Ascending aorta (tissue), 2 donors: ENCODE data around the gene SAP30BP. TPM values are rescaled to one million over a fixed set of nuclear protein-coding genes. Genes with fewer than 3 reads are reported as not detected.

Source experiments
- DNase-seq, 2 donors: peaks; one replicate each; pipeline ENCODE4 v3.0.0-alpha.2; 2019; ENCODE audit warnings: low spot score in 2 of 2
- H3K27ac ChIP-seq, 2 donors: fragments of 200-600 bp; sonication (generic); one replicate each; pipeline ENCODE4 v1.5.1; 2016 to 2017; ENCODE audit warnings: mild to moderate bottlenecking in 1 of 2
- H3K27me3 ChIP-seq: fragments of 200-600 bp; sonication (generic); one replicate; pipeline ENCODE4 v1.5.1; 2017
- H3K36me3 ChIP-seq, 2 donors: fragments of 200-600 bp; sonication (generic); one replicate each; pipeline ENCODE4 v1.5.1; 2016
- H3K4me1 ChIP-seq, 2 donors: fragments of 200-600 bp; sonication (generic); one replicate each; pipeline ENCODE4 v1.5.1; 2016 to 2017; ENCODE audit warnings: mild to moderate bottlenecking in 1 of 2
- H3K4me3 ChIP-seq, 2 donors: fragments of 200-600 bp; sonication (generic); one replicate each; pipeline ENCODE4 v1.5.1; 2016 to 2017; ENCODE audit warnings: mild to moderate bottlenecking in 1 of 2
- H3K9me3 ChIP-seq, 2 donors: fragments of 200-600 bp; sonication (generic); one replicate each; pipeline ENCODE4 v1.5.1; 2016
- intact Hi-C: fragments of 100-400 bp; cut with DNase I; formaldehyde crosslinking; loops from one replicate; pipeline ENCODE4 v1.15.1; 2023
- total RNA-seq: library from RNA; depleted of rRNA; stranded (reverse); fragments of >200 nt; gene quantifications from one replicate; pipeline ENCODE4 v1.1.0, GENCODE V29; 2016
- TF ChIP-seq, protein P1 (sequence below), 3 experiments: fragments of 200-600 bp in 2 of 3; fragments of 450-650 bp in 1 of 3; sonication (generic) in 2 of 3; IDR thresholded peaks; one replicate each; pipeline ENCODE4 v1.5.1; 2016 to 2019; ENCODE audit warnings: antibody characterized with exemption in 3 of 3, mild to moderate bottlenecking in 1 of 3, moderate library complexity in 1 of 3

The SAP30BP gene
- total RNA-seq, 1 donor from 2014 or later: 70.9 TPM

DNA sequence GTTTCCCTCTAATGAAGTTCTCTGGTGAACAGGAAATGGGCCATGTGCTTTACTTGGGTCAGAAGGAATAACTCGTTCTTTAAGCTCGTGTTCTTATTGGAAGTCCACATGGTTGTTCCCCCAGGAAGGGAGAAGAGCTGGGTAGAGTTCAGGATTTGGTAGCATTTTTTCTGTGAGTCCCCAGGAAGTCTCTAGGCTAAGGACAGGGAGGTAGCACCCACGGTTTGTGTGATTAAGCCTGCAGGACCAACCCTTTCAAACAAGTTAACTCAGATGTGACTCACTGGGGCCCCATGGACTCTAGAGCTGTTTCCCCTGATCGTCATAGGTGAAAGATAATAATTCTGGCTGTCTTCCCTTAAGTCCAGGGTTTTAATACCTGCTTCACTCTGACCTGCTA lies 16.4 kb downstream of the SAP30BP start:
- Histone ChIP-seq H3K27me3 (no peaks in the 10 kb centered on the region), H3K4me1 (no peaks in the 10 kb centered on the region), H3K36me3 (peaks cover 0 to 12% of the 10 kb centered on the region in 2 donors), H3K9me3 (no peaks in the 10 kb centered on the region), H3K4me3 (no peak overlapping the region), H3K27ac (no peak overlapping the region)
- TF ChIP-seq, protein P1, sequence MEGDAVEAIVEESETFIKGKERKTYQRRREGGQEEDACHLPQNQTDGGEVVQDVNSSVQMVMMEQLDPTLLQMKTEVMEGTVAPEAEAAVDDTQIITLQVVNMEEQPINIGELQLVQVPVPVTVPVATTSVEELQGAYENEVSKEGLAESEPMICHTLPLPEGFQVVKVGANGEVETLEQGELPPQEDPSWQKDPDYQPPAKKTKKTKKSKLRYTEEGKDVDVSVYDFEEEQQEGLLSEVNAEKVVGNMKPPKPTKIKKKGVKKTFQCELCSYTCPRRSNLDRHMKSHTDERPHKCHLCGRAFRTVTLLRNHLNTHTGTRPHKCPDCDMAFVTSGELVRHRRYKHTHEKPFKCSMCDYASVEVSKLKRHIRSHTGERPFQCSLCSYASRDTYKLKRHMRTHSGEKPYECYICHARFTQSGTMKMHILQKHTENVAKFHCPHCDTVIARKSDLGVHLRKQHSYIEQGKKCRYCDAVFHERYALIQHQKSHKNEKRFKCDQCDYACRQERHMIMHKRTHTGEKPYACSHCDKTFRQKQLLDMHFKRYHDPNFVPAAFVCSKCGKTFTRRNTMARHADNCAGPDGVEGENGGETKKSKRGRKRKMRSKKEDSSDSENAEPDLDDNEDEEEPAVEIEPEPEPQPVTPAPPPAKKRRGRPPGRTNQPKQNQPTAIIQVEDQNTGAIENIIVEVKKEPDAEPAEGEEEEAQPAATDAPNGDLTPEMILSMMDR (IDR thresholded peaks at IDR 0.05): no peak
- no peak for DNase-seq
- intact Hi-C loops: no loop called here

- intact Hi-C loops: no loop called here
- no peak for DNase-seq
- Histone ChIP-seq H3K4me3 (no peak overlapping the region), H3K9me3 (no peaks in the 10 kb centered on the region), H3K36me3 (peaks cover 0 to 7% of the 10 kb centered on the region in 2 donors), H3K27me3 (no peaks in the 10 kb centered on the region), H3K27ac (no peak overlapping the region), H3K4me1 (no peaks in the 10 kb centered on the region)
- TF ChIP-seq, protein P1 (IDR thresholded peaks at IDR 0.05): no peak
Measured at GRCh38 chr17:75684249-75684648, 17.1 kb downstream of the SAP30BP start.

GRCh38 chr17:75684924-75685323 lies 17.8 kb downstream of the SAP30BP start:
- intact Hi-C loops: no loop called here
- no peak overlapping the region for H3K27ac ChIP-seq

DNA sequence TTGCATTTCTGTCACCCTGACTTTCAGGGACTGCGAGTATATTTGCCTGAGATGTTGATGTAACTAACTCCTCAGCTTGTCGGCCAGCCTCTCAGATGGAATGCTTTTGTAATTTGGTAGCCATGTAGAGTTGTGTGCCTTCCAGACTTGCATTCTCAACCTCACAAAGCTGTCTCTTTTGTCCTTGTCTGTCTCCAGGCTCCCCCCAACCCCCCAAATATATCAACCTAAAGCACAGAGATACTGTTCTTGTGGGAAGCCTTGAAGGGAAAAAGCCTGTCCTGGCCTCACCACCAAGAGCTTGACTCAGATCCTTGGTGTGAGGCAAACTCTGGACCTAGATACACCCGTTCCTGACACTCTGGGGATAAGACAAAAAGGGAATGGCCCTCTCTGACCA lies 18.4 kb downstream of the SAP30BP start:
- Histone ChIP-seq H3K36me3 (peaks cover 0 to 7% of the 10 kb centered on the region in 2 donors), H3K9me3 (no peaks in the 10 kb centered on the region), H3K4me1 (no peaks in the 10 kb centered on the region), H3K27me3 (no peaks in the 10 kb centered on the region), H3K4me3 (no peak overlapping the region), H3K27ac (peak overlapping the region in 1 of 2 donors; percentile 17)
- DNase-seq: no peak
- TF ChIP-seq, protein P1 (IDR thresholded peaks at IDR 0.05): no peak
- intact Hi-C loops: no loop called here

More at GRCh38 chr17:75684924-75685323, 17.8 kb downstream of the SAP30BP start:
- Histone ChIP-seq H3K4me3 (no peak overlapping the region), H3K27me3 (no peaks in the 10 kb centered on the region), H3K9me3 (no peaks in the 10 kb centered on the region), H3K36me3 (peaks cover 0 to 4% of the 10 kb centered on the region in 2 donors), H3K4me1 (no peaks in the 10 kb centered on the region)
- TF ChIP-seq, protein P1 (IDR thresholded peaks at IDR 0.05): no peak
- DNase-seq: no peak

- H3K9me3 ChIP-seq: no peaks in the 10 kb centered on the region
- no peaks in the 10 kb centered on the region for H3K27me3 ChIP-seq
- H3K36me3 ChIP-seq: peaks cover 12 to 16% of the 10 kb centered on the region in 2 donors
- peak overlapping the region; percentile 7 to 16 for H3K27ac ChIP-seq
- DNase-seq: no peak
- H3K4me1 ChIP-seq: peaks cover 0 to 2% of the 10 kb centered on the region in 2 donors
- TF ChIP-seq, protein P1 (IDR thresholded peaks at IDR 0.05): no peak
- intact Hi-C loops: no loop called here
- no peak overlapping the region for H3K4me3 ChIP-seq
Measured at GRCh38 chr17:75688209-75688825, 21.2 kb downstream of the SAP30BP start.
